GM18870 (cell line): Measurements from ENCODE around the gene PCGF1.
A peak's percentile ranks its signal among the peaks of the same experiment; 100 is the strongest.
"Not testable (repeated sequence)": the region's sequence is repeated elsewhere in the genome, so short reads cannot be mapped to it uniquely, and the experiment has no call there.

Experiments
- ATAC-seq: cut with Tn5 transposase; IDR thresholded peaks from one replicate; pipeline ENCODE4 v1.9.1; 2021; ENCODE audit warnings: moderate library complexity; ENCODE audit not compliant: unreplicated experiment

PCGF1 gene

DNA sequence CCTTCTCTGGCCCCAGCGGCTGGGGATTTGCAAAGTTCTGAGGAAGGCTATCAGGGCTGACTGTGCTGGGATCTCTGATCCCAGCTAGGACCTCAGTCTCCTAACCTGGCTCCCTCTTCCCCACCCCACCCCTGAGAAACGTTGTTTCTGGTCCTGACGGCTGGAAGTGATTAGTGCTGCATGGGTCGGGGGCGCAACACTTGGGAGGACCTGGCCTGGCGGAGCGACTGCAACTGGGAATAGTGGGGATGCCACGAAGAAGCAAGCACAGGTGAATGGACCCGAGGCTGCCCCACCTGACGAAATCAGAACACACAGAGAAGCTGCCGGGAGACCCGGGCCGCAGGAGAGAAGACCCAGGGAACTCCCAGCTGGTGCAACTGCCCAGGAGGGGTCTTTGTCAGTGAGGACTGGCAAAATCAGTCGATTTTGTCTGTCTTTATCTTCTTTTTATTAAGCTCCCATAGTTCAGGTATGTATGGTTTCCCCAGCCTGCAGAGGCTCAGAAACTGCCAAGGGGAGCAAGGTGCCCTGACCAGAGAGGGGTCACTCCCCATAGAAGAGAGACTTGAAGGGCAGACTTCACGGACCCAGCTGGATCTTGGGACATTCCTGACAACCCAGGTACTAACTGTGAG lies 7.4 kb downstream of the PCGF1 start:
- ATAC-seq, result no peak

GRCh38 chr2:74499267-74499939 lies 8.1 kb downstream of the PCGF1 start, which contains the start of gene LBX2:
Gene LBX2 (minus strand): TSS chr2:74499603. CDS start chr2:74499537, 66 bp downstream.
- ATAC-seq, result no peak

GRCh38 chr2:74498500-74499266 lies 8.8 kb downstream of the PCGF1 start:
- no peak for ATAC-seq

DNA sequence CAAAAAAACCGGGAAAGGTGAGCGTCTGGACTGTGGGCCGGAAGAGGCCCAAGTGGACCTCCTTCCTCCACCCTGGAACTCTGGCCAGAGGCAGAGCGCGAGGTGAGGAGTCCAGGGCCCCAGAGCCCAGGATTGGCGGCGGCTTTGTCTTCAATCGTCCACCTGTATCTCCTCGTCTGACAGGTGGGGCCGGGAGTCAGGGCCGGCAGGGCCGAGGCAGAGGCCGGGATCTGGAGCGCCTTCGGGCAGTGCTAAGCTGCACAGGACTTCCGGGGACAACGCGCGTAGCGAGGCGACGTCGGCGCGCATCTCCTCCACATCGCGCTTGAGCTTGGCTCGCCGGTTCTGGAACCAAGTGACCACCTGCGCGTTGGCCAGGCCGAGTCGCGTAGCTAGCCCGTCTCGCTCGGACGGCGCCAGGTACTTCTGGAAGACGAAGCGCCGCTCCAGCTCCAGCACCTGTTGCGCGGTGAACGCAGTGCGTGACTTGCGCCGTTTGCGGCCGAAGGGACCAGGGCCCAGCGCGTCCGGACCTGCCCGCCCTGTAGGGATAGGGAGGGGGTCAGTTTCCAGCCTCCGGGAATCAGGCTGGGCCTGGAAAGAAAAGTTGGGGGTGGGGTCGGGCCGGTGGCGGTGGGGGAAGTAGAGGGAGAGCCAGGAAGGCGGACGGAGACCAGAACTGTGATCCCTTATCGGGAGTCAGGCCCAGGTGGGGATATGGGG lies 9.6 kb downstream of the PCGF1 start:
- ATAC-seq, result no peak

DNA sequence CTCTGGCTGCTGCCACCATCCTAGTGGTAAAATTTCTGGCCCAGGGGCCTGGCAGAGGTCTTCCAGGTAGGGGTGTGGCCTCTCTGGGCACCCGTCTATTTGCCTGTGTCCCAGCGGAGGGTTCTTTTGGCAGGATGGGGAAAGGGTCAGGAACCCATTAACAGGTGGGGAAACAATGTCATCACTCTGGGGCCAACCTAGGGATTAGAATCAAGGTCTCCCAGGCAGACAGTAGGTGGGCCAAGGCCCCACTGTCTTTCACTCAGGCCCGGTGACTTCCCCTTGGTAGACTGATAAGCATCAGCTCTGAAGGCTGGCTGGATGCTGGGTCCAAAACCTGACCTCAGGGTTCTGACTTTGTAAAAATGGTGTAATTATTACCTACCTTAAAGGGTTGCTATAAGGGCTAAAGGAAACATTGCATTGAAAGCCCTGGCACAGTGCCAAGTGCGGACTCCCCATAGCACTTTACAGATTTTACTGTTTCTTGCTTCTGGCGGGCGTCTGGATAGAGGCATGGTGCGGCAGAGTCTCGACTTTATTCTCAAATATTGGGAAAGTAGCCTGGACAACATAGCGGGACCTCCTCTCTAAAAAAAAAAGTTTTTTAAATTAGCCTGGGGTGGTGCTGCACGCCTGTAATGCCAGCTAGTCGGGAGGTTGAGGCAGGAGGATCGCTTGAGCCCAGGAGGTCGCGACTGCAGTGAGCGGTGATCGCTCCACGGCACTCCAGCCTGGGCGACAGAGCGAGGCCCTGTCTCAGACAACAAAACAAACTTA lies 10.3 kb downstream of the PCGF1 start:
- ATAC-seq, result no peak

DNA sequence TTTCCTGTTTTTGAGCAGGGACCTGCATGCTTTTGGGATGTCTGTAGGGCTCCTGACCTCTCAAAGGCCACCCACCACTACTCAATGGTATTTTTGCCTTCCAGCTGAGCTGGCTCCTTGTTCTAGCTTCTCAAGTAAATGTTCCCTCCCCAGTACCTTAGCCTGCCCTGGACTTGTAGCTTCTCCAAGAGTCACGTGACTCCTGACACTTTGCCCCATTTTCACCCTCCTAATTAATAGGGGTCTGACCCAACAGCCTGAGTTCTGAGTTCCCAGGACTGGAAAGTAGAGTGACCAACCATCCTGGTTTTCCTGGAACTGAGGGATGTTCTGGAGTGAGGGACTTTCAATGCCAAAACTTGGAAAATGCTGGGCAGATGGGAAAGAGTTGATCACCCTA lies 12.1 kb downstream of the PCGF1 start:
- ATAC-seq, result no peak

DNA sequence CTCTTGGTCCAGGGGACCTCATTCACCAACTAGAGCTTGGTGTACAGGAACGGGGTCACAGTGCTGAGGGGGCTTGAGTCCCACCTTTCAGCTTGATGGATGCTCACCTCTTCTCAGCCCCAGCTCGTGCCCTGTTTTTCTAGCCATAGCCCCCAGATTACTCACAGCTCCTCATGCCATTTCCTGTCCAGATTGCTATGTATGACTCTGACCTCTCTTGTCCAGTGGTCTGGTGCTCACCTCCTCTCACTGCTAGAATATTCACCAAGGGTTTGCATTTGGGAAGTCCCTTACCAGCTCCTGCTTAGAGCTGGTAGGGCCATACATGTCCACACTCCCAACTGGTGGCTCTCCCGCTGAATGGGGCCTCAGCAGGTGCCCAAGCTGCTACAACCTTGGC lies 13.9 kb downstream of the PCGF1 start:
- no peak for ATAC-seq

DNA sequence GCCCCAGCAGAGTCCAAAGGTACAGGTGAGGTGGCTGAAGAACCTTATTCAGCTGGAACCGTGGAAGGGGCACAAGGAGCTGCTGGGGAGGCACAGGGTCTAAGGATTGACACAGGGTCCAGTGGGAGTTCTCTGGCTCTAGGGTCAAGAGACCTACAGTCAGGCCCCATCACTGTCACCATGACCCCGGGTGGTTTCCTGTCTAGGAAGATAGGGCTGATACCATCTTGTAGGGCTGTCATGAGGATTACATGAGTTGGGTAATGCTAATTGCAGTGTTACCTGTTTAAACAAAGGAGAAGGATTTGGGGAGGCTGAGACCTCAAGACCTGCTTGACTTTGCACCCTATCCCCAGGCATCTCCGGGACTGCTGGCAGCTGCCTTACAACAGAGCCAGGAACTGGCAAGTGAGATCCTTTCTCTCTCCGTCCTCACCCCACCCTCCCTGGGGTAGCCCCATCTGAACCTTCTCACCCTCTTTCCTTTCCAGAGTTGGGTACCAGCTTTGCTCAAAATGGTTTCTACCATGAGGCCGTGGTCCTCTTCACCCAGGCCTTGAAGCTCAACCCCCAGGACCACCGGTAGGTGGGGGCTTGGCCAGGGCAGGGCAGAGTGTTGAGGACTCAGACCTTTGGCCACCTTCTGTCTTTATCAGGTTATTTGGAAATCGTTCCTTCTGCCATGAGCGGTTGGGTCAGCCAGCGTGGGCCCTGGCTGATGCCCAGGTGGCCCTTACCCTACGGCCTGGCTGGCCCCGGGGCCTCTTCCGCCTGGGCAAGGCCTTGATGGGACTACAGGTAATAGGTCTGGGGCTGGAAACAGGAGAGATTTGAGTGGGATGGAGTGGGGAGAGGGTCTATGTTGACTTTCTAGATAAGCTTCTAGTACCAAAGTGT lies 15.6 kb downstream of the PCGF1 start:
- no peak for ATAC-seq

GRCh38 chr2:74489906-74490305 lies 17.6 kb downstream of the PCGF1 start:
- ATAC-seq, result no peak

- ATAC-seq, result no peak
These were observed 18.6 kb downstream of the PCGF1 start for GRCh38 chr2:74488643-74489481.

GRCh38 chr2:74486141-74486540 lies 21.4 kb downstream of the PCGF1 start:
- ATAC-seq, result no peak

DNA sequence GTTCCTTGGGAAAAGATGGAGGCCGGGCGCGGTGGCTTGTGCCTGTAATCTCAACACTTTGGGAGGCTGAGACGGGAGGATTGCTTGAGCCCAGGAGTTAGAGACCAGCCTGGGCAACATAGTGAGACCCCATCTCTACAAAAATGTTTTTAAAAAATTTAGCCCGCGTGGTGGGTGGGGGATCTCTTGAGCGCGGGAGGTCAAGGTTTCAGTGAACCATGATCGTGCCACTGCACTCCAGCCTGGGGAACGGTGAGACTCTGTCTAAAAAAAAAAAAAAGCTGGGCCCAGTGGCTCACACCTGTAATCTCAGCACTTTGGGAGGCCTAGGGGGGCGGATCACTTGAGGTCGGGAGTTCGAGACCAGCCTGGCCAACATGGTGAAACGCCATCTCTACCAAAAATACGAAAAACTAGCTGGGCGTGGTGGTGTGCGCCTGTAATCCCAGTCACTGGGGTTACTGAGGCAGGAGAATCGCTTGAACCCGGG lies 23.8 kb downstream of the PCGF1 start:
- not testable (repeated sequence) for ATAC-seq

- ATAC-seq, result peak; percentile 91
These were observed 24.5 kb downstream of the PCGF1 start, which contains the start of the genes CCDC142 and TTC31 for GRCh38 chr2:74482801-74483674. Gene CCDC142 (minus strand): TSS chr2:74482998. CDS start chr2:74482837, 161 bp downstream. Gene TTC31 (plus strand): TSS chr2:74483081. CDS start chr2:74483096, 15 bp downstream.

GRCh38 chr2:74481961-74482800 lies 25.3 kb downstream of the PCGF1 start:
- peak; percentile 33 for ATAC-seq

DNA sequence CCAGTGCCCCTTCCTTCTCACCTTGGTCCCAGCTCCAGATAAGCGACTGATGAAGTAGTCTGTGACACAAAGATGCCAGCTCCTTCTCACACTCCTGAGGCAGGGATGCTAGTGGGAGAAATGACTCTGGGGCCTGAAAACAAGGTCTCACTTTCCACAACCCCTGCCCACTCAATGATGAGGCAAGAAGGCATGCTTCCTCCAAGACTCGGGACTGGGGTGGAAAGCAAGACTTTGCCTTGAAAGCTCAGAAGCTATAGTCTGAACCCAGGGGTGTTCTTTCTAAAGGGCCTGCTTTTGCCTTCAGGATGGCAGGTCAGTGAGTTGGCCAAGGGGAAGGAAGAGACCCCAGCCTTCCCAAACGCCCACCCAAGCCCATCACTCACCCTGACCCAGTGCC lies 26.1 kb downstream of the PCGF1 start:
- ATAC-seq, result no peak

- no peak for ATAC-seq
These were observed 32.6 kb downstream of the PCGF1 start for GRCh38 chr2:74474899-74475298.
